HepG2 (cell line): ENCODE results near the gene ASTN1.

Experiments used
- POLR2G ChIP-seq: fragments of 200-400 bp; formaldehyde crosslinking; IDR thresholded peaks from 2 replicates; pipeline ENCODE4 v1.6.1; 2018; ENCODE audit warnings: mild to moderate bottlenecking, low read depth, low read length, moderate library complexity
- SKI ChIP-seq: fragments of 450-650 bp; IDR thresholded peaks from one replicate; pipeline ENCODE4 v1.6.1; 2018; ENCODE audit warnings: mild to moderate bottlenecking; ENCODE audit not compliant: partially characterized antibody
- SOX6 ChIP-seq, 2 experiments: fragments of 450-650 bp in 1 of 2; sonication (generic) in 1 of 2; formaldehyde crosslinking in 1 of 2; IDR thresholded peaks; 2 replicates each; pipeline versions ENCODE4 v1.4.0 to v1.6.1; 2017 to 2020; ENCODE audit warnings: antibody characterized with exemption in 1 of 2, mild to moderate bottlenecking in 1 of 2, missing genetic modification reagents in 1 of 2
- TBP ChIP-seq: sonication (generic); formaldehyde crosslinking; IDR thresholded peaks from 2 replicates; pipeline ENCODE4 v1.5.0; 2020; ENCODE audit warnings: missing genetic modification reagents
- ZFP1 ChIP-seq: IDR thresholded peaks from 2 replicates; pipeline ENCODE4 v1.6.1; 2016
- ZNF329 ChIP-seq: sonication (generic); formaldehyde crosslinking; IDR thresholded peaks from 2 replicates; pipeline ENCODE4 v1.9.0; 2021; ENCODE audit warnings: low read depth, mild to moderate bottlenecking, missing genetic modification reagents
- ZNF543 ChIP-seq: sonication (generic); formaldehyde crosslinking; IDR thresholded peaks from 2 replicates; pipeline ENCODE4 v1.4.0; 2020; ENCODE audit warnings: mild to moderate bottlenecking, missing genetic modification reagents
- TF ChIP-seq, protein P1 (sequence below): sonication (generic); formaldehyde crosslinking; IDR thresholded peaks from 2 replicates; pipeline ENCODE4 v1.5.0; 2020; ENCODE audit warnings: mild to moderate bottlenecking, missing genetic modification reagents, moderate library complexity
- TF ChIP-seq, protein P2 (sequence below): sonication (generic); formaldehyde crosslinking; IDR thresholded peaks from 2 replicates; pipeline ENCODE4 v1.8.1; 2022; ENCODE audit warnings: low read depth, mild to moderate bottlenecking, missing genetic modification reagents

DNA sequence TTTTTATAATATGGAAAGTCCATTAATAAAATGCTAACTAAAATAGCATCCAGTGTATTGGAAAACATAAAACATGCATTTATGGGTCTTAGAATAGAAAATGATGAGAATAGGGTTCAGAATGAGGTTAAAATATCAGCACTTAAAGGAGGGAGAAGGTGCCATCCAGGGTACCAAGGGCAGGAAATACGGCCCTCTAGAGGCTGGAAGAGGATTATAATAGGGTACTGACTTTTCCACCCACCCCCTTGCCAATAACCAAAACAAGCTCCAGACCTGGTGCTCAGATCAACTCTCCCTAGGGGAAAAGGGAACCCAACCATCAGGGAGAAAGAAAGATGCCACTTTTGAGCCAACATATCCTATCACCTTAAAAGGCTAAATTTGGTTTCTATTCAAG lies 26.7 kb downstream of the ASTN1 start:
- TF ChIP-seq ZNF543 (CRISPR knock-in tag) (no peak), SKI (no peak), ZNF329 (CRISPR knock-in tag) (no peak), SOX6 (IDR thresholded peaks at IDR 0.05) (no peak), SOX6 (CRISPR knock-in tag; IDR thresholded peaks at IDR 0.05) (no peak), ZFP1 (no peak), TBP (CRISPR knock-in tag) (no peak), POLR2G (no peak)
- TF ChIP-seq, protein P1, sequence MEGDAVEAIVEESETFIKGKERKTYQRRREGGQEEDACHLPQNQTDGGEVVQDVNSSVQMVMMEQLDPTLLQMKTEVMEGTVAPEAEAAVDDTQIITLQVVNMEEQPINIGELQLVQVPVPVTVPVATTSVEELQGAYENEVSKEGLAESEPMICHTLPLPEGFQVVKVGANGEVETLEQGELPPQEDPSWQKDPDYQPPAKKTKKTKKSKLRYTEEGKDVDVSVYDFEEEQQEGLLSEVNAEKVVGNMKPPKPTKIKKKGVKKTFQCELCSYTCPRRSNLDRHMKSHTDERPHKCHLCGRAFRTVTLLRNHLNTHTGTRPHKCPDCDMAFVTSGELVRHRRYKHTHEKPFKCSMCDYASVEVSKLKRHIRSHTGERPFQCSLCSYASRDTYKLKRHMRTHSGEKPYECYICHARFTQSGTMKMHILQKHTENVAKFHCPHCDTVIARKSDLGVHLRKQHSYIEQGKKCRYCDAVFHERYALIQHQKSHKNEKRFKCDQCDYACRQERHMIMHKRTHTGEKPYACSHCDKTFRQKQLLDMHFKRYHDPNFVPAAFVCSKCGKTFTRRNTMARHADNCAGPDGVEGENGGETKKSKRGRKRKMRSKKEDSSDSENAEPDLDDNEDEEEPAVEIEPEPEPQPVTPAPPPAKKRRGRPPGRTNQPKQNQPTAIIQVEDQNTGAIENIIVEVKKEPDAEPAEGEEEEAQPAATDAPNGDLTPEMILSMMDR (CRISPR knock-in tag): no peak
- TF ChIP-seq, protein P2, sequence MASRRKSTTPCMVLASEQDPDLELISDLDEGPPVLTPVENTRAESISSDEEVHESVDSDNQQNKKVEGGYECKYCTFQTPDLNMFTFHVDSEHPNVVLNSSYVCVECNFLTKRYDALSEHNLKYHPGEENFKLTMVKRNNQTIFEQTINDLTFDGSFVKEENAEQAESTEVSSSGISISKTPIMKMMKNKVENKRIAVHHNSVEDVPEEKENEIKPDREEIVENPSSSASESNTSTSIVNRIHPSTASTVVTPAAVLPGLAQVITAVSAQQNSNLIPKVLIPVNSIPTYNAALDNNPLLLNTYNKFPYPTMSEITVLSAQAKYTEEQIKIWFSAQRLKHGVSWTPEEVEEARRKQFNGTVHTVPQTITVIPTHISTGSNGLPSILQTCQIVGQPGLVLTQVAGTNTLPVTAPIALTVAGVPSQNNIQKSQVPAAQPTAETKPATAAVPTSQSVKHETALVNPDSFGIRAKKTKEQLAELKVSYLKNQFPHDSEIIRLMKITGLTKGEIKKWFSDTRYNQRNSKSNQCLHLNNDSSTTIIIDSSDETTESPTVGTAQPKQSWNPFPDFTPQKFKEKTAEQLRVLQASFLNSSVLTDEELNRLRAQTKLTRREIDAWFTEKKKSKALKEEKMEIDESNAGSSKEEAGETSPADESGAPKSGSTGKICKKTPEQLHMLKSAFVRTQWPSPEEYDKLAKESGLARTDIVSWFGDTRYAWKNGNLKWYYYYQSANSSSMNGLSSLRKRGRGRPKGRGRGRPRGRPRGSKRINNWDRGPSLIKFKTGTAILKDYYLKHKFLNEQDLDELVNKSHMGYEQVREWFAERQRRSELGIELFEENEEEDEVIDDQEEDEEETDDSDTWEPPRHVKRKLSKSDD (CRISPR knock-in tag): no peak
